Neuron (in vitro differentiated cells): Measurements from ENCODE around the gene MCF2L.

Experiments
- H2AFZ ChIP-seq: one replicate; pipeline ENCODE4 v1.6.1; 2013; ENCODE audit warnings: low read depth, mild to moderate bottlenecking, inconsistent platforms, low read length, moderate library complexity
- H3K27me3 ChIP-seq: one replicate; pipeline ENCODE4 v1.6.1; 2013; ENCODE audit warnings: low read length; ENCODE audit not compliant: insufficient read depth
- H3K36me3 ChIP-seq: one replicate; pipeline ENCODE4 v1.6.1; 2013; ENCODE audit warnings: low read length; ENCODE audit not compliant: insufficient read depth
- H3K4me1 ChIP-seq: one replicate; pipeline ENCODE4 v1.6.1; 2013; ENCODE audit warnings: low read length; ENCODE audit not compliant: insufficient read depth
- H3K4me3 ChIP-seq: 2 replicates; pipeline ENCODE4 v1.5.1; 2013; ENCODE audit warnings: mild to moderate bottlenecking, low read length, moderate library complexity
- H3K9me3 ChIP-seq: one replicate; pipeline ENCODE4 v1.6.1; 2013; ENCODE audit warnings: low read length

MCF2L gene

GRCh38 chr13:113061271-113061625 lies 92.2 kb downstream of the MCF2L start:
- H3K36me3 ChIP-seq = no peaks in the 10 kb centered on the region
- no peaks in the 10 kb centered on the region for H3K4me1 ChIP-seq
- H2AFZ ChIP-seq = no peak overlapping the region
- no peak overlapping the region for H3K4me3 ChIP-seq
- H3K9me3 ChIP-seq = peaks cover 12% of the 10 kb centered on the region
- H3K27me3 ChIP-seq = no peaks in the 10 kb centered on the region

- H3K4me1 ChIP-seq = no peaks in the 10 kb centered on the region
Observed at GRCh38 chr13:113061796-113062425, 92.9 kb downstream of the MCF2L start.

GRCh38 chr13:113062691-113063090 lies 93.7 kb downstream of the MCF2L start:
- H3K36me3 ChIP-seq = no peaks in the 10 kb centered on the region
- H2AFZ ChIP-seq = no peak overlapping the region
- H3K27me3 ChIP-seq = no peaks in the 10 kb centered on the region
- H3K4me1 ChIP-seq = no peaks in the 10 kb centered on the region
- H3K9me3 ChIP-seq = peaks cover 4% of the 10 kb centered on the region
- no peak overlapping the region for H3K4me3 ChIP-seq

More at GRCh38 chr13:113061796-113062425, 92.9 kb downstream of the MCF2L start:
- no peak overlapping the region for H2AFZ ChIP-seq
- no peaks in the 10 kb centered on the region for H3K36me3 ChIP-seq
- H3K9me3 ChIP-seq = peaks cover 11% of the 10 kb centered on the region
- H3K27me3 ChIP-seq = no peaks in the 10 kb centered on the region
- no peak overlapping the region for H3K4me3 ChIP-seq

DNA sequence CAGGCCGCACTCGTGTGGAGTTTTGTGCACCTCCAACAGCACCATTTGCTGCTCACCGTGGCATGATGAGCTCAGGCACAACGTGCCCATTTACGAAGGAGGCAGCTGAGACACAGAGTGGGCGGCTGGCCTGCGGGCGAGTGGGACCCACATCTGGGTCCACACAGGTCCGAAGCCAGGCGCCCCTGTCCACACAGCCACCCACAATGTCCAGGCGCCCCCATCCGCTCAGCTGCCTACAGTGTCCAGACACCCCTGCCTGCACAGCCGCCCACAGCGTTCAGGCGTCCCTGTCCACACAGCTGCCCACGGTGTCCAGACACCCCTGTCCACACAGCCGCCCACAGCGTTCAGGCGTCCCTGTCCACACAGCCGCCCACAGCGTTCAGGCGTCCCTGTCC lies 94.1 kb downstream of the MCF2L start:
- H3K4me3 ChIP-seq = no peak overlapping the region
- no peaks in the 10 kb centered on the region for H3K27me3 ChIP-seq
- peaks cover under 1% of the 10 kb centered on the region for H3K9me3 ChIP-seq
- H3K4me1 ChIP-seq = no peaks in the 10 kb centered on the region
- H3K36me3 ChIP-seq = no peaks in the 10 kb centered on the region
- no peak overlapping the region for H2AFZ ChIP-seq

DNA sequence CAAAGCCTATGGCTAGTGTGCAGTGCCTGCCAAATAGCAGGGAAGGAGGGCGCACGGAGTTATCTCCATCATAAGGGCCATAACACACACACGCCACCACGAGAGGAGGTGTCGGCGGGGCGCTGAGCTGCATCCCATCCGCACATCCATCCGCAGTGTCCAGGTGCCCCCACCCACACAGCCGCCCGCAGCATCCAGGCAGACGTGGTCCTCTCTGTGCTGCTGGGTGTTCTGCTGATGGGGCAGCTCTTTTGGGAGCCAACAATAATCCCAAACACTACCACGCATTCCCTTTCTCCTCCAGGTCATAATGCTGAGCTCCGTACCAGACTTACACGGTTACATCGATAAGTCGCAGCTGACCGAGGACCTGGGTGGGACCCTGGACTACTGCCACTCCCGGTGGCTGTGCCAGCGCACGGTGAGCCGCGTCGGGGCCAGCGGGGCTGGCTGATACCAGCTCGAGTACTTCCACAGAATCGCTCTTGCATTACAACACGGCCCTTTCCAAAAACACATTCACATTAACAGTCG lies 95.1 kb downstream of the MCF2L start:
- Histone ChIP-seq H3K27me3 (no peaks in the 10 kb centered on the region), H3K36me3 (no peaks in the 10 kb centered on the region), H3K9me3 (no peaks in the 10 kb centered on the region), H2AFZ (no peak overlapping the region), H3K4me3 (no peak overlapping the region), H3K4me1 (no peaks in the 10 kb centered on the region)

- Histone ChIP-seq H3K36me3 (no peaks in the 10 kb centered on the region), H2AFZ (no peak overlapping the region), H3K27me3 (no peaks in the 10 kb centered on the region), H3K4me1 (no peaks in the 10 kb centered on the region), H3K9me3 (no peaks in the 10 kb centered on the region), H3K4me3 (no peak overlapping the region)
Observed at GRCh38 chr13:113064534-113065405, 95.8 kb downstream of the MCF2L start.

GRCh38 chr13:113065406-113066141 lies 96.6 kb downstream of the MCF2L start:
- Histone ChIP-seq H3K36me3 (no peaks in the 10 kb centered on the region), H2AFZ (no peak overlapping the region), H3K4me1 (peaks cover 4% of the 10 kb centered on the region), H3K4me3 (no peak overlapping the region), H3K9me3 (no peaks in the 10 kb centered on the region), H3K27me3 (no peaks in the 10 kb centered on the region)

DNA sequence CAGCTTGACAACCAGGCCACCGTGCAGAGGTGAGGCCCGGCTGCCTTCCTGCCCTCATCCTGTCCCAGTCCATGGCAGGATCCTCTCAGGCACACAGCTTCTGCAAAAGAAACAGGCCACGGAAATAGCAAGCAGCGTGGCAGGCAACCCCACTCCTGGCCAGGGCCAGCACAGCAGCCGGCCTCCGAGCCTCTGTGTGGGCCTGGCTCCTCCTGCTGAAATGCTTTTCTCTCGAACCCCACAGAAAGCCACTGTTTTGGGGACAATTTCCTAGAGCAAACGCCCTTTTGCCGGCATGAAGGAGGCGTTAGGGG lies 97.1 kb downstream of the MCF2L start:
- Histone ChIP-seq H3K36me3 (no peaks in the 10 kb centered on the region), H3K27me3 (no peaks in the 10 kb centered on the region), H3K9me3 (no peaks in the 10 kb centered on the region), H3K4me1 (peaks cover 5% of the 10 kb centered on the region), H3K4me3 (no peak overlapping the region), H2AFZ (no peak overlapping the region)

DNA sequence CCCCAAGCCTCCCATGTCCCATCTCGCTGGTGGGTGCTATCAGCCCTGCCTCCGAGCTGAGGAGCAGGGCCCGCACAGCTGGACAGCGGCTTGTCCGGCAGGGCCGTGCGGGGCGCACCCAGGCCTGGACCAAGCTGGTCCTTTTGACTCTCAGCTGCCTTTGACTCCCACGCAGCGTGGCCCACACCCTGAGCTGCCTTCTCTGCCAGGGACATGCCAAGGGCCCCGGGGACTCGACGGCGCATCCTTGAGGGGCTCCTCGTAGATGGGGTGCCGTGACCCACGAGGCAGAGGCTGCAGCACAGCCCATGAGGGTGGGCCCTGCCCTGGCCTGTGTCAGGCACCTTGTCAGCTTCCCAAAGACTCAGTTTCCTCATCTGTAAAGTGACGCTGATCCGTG lies 97.7 kb downstream of the MCF2L start:
- no peak overlapping the region for H3K4me3 ChIP-seq
- H3K36me3 ChIP-seq = no peaks in the 10 kb centered on the region
- no peaks in the 10 kb centered on the region for H3K9me3 ChIP-seq
- H3K4me1 ChIP-seq = peaks cover 5% of the 10 kb centered on the region
- H3K27me3 ChIP-seq = no peaks in the 10 kb centered on the region
- no peak overlapping the region for H2AFZ ChIP-seq

GRCh38 chr13:113069861-113070805 lies 101.1 kb downstream of the MCF2L start:
- no peaks in the 10 kb centered on the region for H3K36me3 ChIP-seq
- H3K4me3 ChIP-seq = no peak overlapping the region
- H3K9me3 ChIP-seq = no peaks in the 10 kb centered on the region
- no peak overlapping the region for H2AFZ ChIP-seq
- H3K4me1 ChIP-seq = peaks cover 5% of the 10 kb centered on the region
- no peaks in the 10 kb centered on the region for H3K27me3 ChIP-seq

DNA sequence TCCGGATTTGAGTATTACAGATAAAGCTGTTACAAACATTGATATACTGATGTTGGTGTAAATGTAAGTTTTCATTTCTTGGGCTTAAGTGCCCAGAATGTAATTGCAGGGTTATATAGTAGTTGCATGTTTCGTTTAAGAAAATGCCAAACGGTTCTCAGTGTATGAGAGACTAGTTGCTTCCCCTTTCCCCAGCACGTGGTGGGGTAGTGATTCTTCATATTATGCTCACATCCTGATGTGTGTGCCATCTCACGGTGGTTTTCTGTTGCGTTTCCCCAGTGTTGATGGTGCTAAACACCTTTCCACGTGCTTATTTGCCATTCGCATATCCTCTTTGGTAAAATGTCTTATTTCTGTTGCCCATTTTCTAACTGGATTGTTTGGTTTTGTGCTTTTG lies 101.8 kb downstream of the MCF2L start:
- Histone ChIP-seq H3K36me3 (no peaks in the 10 kb centered on the region), H3K4me1 (peaks cover 5% of the 10 kb centered on the region), H3K27me3 (no peaks in the 10 kb centered on the region), H3K4me3 (no peak overlapping the region), H3K9me3 (no peaks in the 10 kb centered on the region), H2AFZ (no peak overlapping the region)

GRCh38 chr13:113072376-113072775 lies 103.4 kb downstream of the MCF2L start:
- Histone ChIP-seq H3K4me3 (no peak overlapping the region), H2AFZ (no peak overlapping the region)

More at GRCh38 chr13:113072376-113072775, 103.4 kb downstream of the MCF2L start:
- no peaks in the 10 kb centered on the region for H3K36me3 ChIP-seq
- H3K27me3 ChIP-seq = no peaks in the 10 kb centered on the region
- no peaks in the 10 kb centered on the region for H3K9me3 ChIP-seq
- peaks cover 5% of the 10 kb centered on the region for H3K4me1 ChIP-seq
